GM23338 (cell line): ENCODE measurements around the gene ZSCAN21. TPM values are rescaled to one million over a fixed set of nuclear protein-coding genes. Genes with fewer than 3 reads are reported as not detected.
A peak's percentile ranks its signal among the peaks of the same experiment; 100 is the strongest.

Source experiments
- ATAC-seq: fragments of 200-7000 bp; cut with Tn5 transposase; 3 replicates; pipeline ENCODE4 v1.9.1; 2020
- DNase-seq: peaks from one replicate; pipeline ENCODE4 v3.0.0-alpha.2; 2015; ENCODE audit warnings: low spot score
- H2AFZ ChIP-seq: fragments of 200-600 bp; sonication (generic); 2 replicates; pipeline ENCODE4 v1.8.0; 2016; ENCODE audit warnings: antibody characterized with exemption, mild to moderate bottlenecking, moderate library complexity
- H3F3A ChIP-seq: fragments of 200-600 bp; sonication (generic); replicated peaks from 2 replicates; pipeline ENCODE4 v1.8.0; 2017; ENCODE audit warnings: antibody characterized with exemption, mixed run types, low read depth
- H3K27ac ChIP-seq: fragments of 200-600 bp; sonication (generic); 2 replicates; pipeline ENCODE4 v1.6.1; 2016; ENCODE audit warnings: low read depth
- H3K27me3 ChIP-seq: fragments of 200-600 bp; sonication (generic); 2 replicates; pipeline ENCODE4 v1.8.0; 2016; ENCODE audit warnings: mild to moderate bottlenecking, mixed run types, moderate library complexity; ENCODE audit not compliant: insufficient read depth
- H3K36me3 ChIP-seq: fragments of 200-600 bp; sonication (generic); 2 replicates; pipeline ENCODE4 v1.8.0; 2016; ENCODE audit warnings: mild to moderate bottlenecking; ENCODE audit not compliant: insufficient read depth
- H3K4me1 ChIP-seq: fragments of 200-600 bp; sonication (generic); 2 replicates; pipeline ENCODE4 v1.8.0; 2016; ENCODE audit warnings: mild to moderate bottlenecking, moderate library complexity; ENCODE audit not compliant: insufficient read depth
- H3K4me2 ChIP-seq: fragments of 200-600 bp; sonication (generic); 2 replicates; pipeline ENCODE4 v1.7.1; 2017; ENCODE audit warnings: mixed run types
- H3K4me3 ChIP-seq: fragments of 200-600 bp; sonication (generic); 2 replicates; pipeline ENCODE4 v1.6.1; 2016; ENCODE audit warnings: mixed run types
- H3K79me2 ChIP-seq: fragments of 200-600 bp; sonication (generic); replicated peaks from 2 replicates; pipeline ENCODE4 v1.8.0; 2017; ENCODE audit warnings: mild to moderate bottlenecking; ENCODE audit not compliant: insufficient read depth
- H3K9me2 ChIP-seq: fragments of 200-600 bp; sonication (generic); 2 replicates; pipeline ENCODE4 v1.8.0; 2017; ENCODE audit not compliant: insufficient read depth
- H4K20me1 ChIP-seq: fragments of 200-600 bp; sonication (generic); replicated peaks from 2 replicates; pipeline ENCODE4 v1.8.0; 2017; ENCODE audit warnings: mild to moderate bottlenecking; ENCODE audit not compliant: insufficient read depth
- H3K27ac Mint-ChIP-seq: 2 replicates; pipeline ENCODE4 v1.8.0; 2020; ENCODE audit warnings: inconsistent platforms, mild to moderate bottlenecking, moderate library complexity, mixed read lengths
- H3K27me3 Mint-ChIP-seq: 3 replicates; pipeline ENCODE4 v1.8.0; 2022; ENCODE audit warnings: low read depth, mild to moderate bottlenecking, moderate library complexity, mixed read lengths, inconsistent platforms; ENCODE audit not compliant: insufficient read depth, poor library complexity
- H3K36me3 Mint-ChIP-seq: 3 replicates; pipeline ENCODE4 v1.8.0; 2021; ENCODE audit warnings: low read depth, mild to moderate bottlenecking, inconsistent platforms, moderate library complexity, mixed read lengths
- H3K4me1 Mint-ChIP-seq: 3 replicates; pipeline ENCODE4 v1.8.0; 2020; ENCODE audit warnings: mild to moderate bottlenecking, inconsistent platforms, mixed read lengths
- H3K4me3 Mint-ChIP-seq: 3 replicates; pipeline ENCODE4 v1.8.0; 2021; ENCODE audit warnings: moderate library complexity, mild to moderate bottlenecking, inconsistent platforms, mixed read lengths
- H3K9me3 Mint-ChIP-seq: 3 replicates; pipeline ENCODE4 v1.8.0; 2020; ENCODE audit warnings: moderate library complexity, mild to moderate bottlenecking, inconsistent platforms, mixed read lengths
- POLR2AphosphoS5 ChIP-seq: IDR thresholded peaks from 2 replicates; pipeline ENCODE4 v1.6.1; 2016; ENCODE audit warnings: antibody characterized with exemption, low read depth
- STAT1 ChIP-seq: IDR thresholded peaks from one replicate; pipeline ENCODE4 v1.6.1; 2016; ENCODE audit warnings: antibody characterized with exemption; ENCODE audit not compliant: unreplicated experiment
- polyA plus RNA-seq: library from polyadenylated mRNA; unstranded; fragments of >200 nt; fragmentation: Nextera tagmentation; extraction: Ambion mirVana; gene quantifications from 2 replicates; pipeline ENCODE4 v1.2.1, GENCODE V29; 2016
- total RNA-seq: library from RNA; depleted of rRNA; stranded (reverse); fragments of >200 nt; shearing (Covaris generic); gene quantifications from 2 replicates; pipeline ENCODE4 v1.2.3, GENCODE V29; 2014
- TF ChIP-seq, protein P1 (sequence below): fragments of 250-450 bp; sonication (Bioruptor Pico); IDR thresholded peaks from 2 replicates; pipeline ENCODE4 v1.5.0; 2020; ENCODE audit warnings: mild to moderate bottlenecking, moderate library complexity

ZSCAN21 gene
- total and polyA plus RNA-seq, 2 experiments from 2014 or later, result 15.7 to 21.8 TPM

DNA sequence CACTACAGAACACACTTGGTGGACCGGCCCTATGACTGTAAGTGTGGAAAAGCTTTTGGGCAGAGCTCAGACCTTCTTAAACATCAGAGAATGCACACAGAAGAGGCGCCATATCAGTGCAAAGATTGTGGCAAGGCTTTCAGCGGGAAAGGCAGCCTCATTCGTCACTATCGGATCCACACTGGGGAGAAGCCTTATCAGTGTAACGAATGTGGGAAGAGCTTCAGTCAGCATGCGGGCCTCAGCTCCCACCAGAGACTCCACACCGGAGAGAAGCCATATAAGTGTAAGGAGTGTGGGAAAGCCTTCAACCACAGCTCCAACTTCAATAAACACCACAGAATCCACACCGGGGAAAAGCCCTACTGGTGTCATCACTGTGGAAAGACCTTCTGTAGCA is 14.6 kb downstream of the ZSCAN21 start (continued):
- TF ChIP-seq, protein P1, sequence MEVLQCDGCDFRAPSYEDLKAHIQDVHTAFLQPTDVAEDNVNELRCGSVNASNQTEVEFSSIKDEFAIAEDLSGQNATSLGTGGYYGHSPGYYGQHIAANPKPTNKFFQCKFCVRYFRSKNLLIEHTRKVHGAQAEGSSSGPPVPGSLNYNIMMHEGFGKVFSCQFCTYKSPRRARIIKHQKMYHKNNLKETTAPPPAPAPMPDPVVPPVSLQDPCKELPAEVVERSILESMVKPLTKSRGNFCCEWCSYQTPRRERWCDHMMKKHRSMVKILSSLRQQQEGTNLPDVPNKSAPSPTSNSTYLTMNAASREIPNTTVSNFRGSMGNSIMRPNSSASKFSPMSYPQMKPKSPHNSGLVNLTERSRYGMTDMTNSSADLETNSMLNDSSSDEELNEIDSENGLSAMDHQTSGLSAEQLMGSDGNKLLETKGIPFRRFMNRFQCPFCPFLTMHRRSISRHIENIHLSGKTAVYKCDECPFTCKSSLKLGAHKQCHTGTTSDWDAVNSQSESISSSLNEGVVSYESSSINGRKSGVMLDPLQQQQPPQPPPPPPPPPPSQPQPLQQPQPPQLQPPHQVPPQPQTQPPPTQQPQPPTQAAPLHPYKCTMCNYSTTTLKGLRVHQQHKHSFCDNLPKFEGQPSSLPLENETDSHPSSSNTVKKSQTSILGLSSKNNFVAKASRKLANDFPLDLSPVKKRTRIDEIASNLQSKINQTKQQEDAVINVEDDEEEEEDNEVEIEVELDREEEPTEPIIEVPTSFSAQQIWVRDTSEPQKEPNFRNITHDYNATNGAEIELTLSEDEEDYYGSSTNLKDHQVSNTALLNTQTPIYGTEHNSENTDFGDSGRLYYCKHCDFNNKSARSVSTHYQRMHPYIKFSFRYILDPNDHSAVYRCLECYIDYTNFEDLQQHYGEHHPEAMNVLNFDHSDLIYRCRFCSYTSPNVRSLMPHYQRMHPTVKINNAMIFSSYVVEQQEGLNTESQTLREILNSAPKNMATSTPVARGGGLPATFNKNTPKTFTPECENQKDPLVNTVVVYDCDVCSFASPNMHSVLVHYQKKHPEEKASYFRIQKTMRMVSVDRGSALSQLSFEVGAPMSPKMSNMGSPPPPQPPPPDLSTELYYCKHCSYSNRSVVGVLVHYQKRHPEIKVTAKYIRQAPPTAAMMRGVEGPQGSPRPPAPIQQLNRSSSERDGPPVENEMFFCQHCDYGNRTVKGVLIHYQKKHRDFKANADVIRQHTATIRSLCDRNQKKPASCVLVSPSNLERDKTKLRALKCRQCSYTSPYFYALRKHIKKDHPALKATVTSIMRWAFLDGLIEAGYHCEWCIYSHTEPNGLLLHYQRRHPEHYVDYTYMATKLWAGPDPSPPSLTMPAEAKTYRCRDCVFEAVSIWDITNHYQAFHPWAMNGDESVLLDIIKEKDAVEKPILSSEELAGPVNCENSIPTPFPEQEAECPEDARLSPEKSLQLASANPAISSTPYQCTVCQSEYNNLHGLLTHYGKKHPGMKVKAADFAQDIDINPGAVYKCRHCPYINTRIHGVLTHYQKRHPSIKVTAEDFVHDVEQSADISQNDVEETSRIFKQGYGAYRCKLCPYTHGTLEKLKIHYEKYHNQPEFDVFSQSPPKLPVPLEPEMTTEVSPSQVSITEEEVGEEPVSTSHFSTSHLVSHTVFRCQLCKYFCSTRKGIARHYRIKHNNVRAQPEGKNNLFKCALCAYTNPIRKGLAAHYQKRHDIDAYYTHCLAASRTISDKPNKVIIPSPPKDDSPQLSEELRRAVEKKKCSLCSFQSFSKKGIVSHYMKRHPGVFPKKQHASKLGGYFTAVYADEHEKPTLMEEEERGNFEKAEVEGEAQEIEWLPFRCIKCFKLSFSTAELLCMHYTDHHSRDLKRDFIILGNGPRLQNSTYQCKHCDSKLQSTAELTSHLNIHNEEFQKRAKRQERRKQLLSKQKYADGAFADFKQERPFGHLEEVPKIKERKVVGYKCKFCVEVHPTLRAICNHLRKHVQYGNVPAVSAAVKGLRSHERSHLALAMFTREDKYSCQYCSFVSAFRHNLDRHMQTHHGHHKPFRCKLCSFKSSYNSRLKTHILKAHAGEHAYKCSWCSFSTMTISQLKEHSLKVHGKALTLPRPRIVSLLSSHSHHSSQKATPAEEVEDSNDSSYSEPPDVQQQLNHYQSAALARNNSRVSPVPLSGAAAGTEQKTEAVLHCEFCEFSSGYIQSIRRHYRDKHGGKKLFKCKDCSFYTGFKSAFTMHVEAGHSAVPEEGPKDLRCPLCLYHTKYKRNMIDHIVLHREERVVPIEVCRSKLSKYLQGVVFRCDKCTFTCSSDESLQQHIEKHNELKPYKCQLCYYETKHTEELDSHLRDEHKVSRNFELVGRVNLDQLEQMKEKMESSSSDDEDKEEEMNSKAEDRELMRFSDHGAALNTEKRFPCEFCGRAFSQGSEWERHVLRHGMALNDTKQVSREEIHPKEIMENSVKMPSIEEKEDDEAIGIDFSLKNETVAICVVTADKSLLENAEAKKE (CRISPR knock-in tag), result no peak

DNA sequence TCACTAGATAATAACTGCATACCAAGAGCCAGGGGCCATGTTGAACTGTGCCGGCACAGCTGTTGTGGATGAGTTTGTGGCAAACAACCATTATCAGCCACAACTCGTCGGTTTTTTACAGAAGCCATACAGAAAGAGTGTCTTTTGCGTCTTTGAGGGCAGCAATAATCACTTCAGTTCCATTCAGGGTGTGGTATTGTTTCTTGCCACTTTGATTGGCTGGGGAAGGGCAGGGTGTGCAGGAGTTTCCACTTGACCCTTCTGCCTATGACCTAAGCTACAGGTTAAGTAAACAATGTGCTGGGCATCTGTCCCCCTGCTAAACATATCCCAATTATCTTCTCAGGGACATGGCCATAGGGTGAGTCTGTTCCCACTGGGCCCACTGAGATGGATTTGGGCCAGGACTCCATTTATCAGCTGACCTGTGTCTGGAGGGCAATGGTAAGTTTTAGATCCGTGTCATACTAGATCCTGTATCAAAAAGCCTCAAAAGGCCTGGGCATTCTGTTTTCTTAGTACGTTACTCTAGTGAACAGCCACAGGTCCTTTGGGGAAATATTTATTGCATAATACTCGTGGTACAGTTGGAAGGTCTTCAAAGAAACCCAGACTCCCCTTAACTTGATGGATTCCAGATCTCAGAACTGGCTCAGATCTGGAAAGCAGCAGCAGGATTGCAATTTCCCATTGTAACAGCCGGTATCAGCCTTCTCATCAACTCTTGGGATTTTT is 16.0 kb downstream of the ZSCAN21 start:
- peaks cover 90% of the 10 kb centered on the region for H3K36me3 Mint-ChIP-seq
- peaks cover 17% of the 10 kb centered on the region for H3K27me3 Mint-ChIP-seq
- Histone ChIP-seq H3K4me2 (no peak overlapping the region), H3K4me3 (no peak overlapping the region), H3F3A (peaks cover 27% of the 10 kb centered on the region), H2AFZ (no peak overlapping the region), H3K79me2 (peaks cover 4% of the 10 kb centered on the region; the same call in 1 of the 2 replicates), H3K4me1 (no peaks in the 10 kb centered on the region), H3K9me2 (no peaks in the 10 kb centered on the region), H4K20me1 (peaks cover 6% of the 10 kb centered on the region), H3K36me3 (peaks cover 28% of the 10 kb centered on the region), H3K27me3 (0 out of 2 replicates have a peak, but pooled peaks cover 3% of the 10 kb centered on the region), H3K27ac (no peak overlapping the region)
- DNase-seq, result no peak
- 0 out of 2 replicates have a peak, but pooled peaks have one; percentile 31 for TF ChIP-seq POLR2AphosphoS5
- TF ChIP-seq STAT1, result no peak
- no peaks in the 10 kb centered on the region for H3K4me1 Mint-ChIP-seq
- no peak overlapping the region for H3K4me3 Mint-ChIP-seq
- no peak overlapping the region for H3K27ac Mint-ChIP-seq
- H3K9me3 Mint-ChIP-seq, result peaks cover 24% of the 10 kb centered on the region
- ATAC-seq, result no peak
